Measurements from ENCODE around the gene COX10.
"Not testable (repeated sequence)": the region's sequence is repeated elsewhere in the genome, so short reads cannot be mapped to it uniquely, and the experiment has no call there.

Gene COX10

DNA sequence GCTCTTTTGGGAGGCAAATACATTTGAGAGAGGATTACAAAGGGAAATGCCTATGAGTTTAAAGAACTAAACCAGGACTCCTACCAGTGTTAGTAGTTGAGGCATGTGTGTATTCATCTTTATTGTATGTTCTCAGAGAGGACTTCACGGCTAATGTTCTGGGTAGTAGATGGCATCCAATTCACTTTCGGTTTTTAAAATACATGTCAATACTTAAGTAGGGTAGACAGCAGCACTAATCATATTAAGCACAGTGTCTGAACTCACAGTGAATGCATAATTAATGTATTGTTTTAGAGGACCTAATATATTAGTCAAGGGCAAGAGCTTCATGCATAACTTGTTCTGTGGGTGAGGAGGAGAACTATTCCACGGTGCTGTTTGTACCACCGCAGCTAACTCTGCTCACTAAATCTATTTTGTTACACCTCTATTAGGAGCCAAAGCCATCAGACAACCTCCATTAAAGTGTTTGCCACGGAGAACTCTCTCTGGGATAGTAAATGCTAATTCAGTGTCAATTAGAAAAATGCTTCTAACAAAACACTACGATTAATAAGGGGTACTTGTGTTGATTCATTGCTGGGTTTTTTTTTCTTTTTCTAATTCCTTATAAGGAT, 56.3 kb downstream of the COX10 start:
- DNase-seq: no peak

DNA sequence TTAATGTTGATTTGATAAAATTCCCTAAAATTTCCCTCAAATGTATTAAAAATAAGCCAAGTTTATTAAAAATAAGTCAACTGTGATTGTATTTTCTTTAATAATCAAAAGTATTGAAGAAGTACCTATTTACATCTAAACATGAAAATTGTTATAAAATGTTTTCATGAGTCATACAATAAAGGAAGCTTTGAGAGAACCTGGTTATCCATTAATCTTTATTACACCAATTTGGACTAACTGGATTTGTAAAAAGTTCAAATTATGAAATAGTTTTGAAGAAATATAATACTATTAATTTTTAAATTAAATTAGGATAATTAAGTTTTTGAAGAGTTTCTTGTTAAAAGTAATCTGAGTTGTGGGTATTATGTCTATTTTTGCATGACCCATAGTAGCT, 63.8 kb downstream of the COX10 start:
- no peak for DNase-seq

DNA sequence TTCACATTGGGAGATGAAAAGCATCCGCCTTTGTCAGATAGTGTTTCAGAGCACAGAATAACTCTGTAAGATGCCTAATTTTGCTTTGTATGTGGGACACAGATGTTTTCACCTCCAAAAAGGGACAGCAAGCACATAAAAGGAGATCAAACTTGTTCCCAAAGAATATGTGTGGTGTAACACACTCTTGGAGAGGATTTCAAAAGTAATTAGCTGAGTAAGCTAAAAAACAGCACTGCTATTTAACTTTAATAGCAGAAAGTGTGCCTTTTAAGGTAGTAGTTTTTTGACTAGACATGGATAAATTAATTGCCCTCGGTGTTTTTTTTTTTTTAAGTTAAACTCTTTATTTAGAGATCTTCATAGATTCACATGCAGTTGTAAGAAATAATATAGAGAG, 65.2 kb downstream of the COX10 start:
- no peak for DNase-seq

DNA sequence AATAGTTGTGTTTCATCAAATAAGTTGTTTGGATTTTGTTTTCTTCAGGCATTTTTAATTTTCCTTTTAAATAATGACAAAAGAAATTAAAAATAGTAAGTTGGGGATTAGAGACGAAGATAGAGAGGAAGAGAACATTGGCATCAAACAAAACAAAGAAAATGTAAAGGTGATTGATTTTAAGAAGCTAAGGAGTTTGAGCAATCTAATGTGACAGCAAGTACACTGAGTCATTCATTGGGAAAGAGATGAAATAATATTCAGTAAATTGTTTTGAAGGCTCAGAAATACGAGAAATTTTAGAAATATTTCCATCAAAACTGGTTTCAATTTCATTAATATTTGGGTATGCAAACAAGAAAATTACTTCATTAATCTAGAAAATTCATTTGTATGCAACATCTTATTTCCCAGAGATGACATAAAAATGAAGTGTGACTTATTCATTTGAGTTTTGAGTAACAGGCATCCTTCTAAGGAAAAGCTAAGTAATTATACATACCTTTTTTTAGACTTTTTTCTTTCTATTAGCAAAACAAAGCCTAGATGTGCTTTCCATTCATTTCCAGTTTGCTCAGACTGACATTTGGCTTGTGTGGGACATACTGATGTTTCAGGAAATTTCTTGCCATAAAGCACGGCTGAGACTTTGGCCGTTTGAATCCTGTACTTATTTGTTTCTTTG, 66.7 kb downstream of the COX10 start:
- peak; percentile 4 for DNase-seq

DNA sequence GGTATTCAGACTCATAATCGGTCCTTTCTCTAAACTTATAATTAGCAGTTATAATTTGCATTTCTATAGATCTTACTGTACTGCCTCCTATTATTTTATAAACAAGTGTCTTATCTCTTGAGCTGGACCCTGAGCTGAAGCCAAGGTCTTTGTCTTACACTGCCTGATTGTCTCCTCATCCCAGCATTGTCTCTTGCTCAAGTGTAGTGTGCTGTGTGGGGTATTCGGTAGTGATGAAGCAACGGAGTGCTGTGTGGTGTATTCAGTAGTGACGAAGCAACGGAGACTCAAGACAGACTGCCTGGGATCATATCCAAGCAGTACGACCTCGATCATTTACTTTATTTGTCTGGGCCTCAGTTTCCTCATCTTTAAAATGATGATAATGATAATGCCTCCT, 69.3 kb downstream of the COX10 start:
- DNase-seq: no peak

DNA sequence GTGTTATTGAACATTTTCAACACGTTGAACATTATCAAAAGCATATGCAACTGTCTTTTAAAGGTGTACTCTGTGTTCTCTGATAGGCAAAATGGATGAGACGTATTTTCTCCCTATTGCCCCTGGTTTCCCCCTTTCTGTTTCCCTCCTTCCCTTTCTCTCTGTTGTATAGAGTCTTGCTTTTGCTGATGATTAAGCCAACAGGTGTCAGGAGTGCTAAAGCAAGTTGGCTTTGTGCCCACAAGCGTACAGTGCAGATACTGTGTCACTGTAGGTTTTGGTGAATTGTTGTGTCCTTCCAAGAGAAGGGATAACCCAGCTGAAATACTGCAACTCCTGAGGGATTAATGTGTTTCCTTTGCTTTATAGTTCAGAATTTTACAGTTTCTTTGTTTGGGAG, 74.4 kb downstream of the COX10 start:
- DNase-seq: no peak

DNA sequence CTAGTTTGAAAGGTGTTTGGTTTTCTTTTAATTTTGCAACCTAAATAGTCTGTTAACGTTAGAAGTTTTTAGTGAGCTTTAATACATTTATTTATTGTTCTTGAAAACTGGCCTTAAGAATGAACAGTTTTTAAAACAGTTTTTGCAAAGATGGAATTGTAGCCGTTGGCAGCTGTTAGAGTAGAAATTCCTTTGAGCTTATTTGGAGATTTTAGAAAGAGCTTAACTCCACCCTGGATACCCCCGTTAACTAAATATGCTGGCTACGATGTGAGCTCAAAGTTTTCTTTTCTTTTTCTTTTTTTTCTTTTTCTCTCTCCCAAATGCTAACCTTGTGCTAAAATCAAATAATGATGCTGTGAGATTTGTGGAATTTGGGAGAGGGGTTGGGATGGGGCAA, 75.2 kb downstream of the COX10 start:
- no peak for DNase-seq

DNA sequence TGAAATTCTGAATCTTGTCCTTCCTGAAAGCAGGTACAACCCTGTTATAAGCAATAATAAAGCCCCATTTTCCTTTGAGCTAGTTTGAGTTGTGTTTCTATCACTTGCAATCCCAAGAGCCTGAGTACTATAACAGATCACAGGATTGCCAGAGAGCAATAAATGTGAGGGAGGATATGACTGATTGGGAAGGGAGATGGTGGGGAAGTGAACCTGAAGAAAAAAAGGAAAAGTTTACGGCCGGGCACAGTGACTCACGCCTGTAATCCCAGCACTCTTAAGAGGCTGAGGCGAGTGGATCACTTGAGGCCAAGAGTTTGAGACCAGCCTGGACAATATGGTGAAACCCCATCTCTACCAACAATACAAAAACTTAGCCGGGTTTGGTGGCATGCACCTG, 80.4 kb downstream of the COX10 start:
- no peak for DNase-seq

DNA sequence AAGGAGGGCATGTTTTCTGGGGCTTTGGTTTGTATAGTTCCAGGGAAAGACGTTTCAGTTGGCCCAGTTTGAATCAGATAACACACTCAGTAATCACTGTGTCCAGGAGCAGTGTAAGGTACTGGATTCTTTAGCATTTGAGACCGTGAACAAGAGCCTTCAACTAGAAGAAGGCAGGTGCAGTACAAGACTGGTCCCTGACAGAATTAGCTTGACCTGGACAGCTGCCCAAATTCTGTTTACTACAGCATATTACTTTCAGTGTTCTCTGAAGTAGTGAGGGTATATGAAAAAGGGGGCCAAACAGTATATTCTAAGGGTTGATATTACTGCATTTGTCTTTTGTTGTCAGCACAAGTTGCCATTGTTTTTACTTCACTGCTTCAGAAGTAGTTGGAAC, 81.3 kb downstream of the COX10 start:
- DNase-seq: no peak

DNA sequence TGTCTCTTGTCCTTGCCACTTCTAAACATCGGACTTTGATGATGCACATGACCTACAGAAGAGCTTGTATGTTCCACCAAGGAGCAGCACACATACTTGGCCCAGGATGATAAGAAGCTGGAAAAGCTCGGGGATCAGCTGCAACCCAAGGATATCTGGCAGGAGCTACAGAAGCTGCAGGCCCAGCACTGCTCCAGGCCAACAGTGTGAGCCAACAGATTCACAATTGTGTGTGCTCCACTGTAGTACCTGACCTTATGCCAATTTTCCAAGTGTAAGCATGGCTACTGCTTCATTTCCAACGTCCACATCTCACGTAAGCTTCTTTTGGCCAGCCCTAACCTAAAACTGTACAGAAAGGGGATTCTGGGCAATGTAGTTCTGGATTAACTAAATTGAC, 83.4 kb downstream of the COX10 start:
- DNase-seq: no peak

DNA sequence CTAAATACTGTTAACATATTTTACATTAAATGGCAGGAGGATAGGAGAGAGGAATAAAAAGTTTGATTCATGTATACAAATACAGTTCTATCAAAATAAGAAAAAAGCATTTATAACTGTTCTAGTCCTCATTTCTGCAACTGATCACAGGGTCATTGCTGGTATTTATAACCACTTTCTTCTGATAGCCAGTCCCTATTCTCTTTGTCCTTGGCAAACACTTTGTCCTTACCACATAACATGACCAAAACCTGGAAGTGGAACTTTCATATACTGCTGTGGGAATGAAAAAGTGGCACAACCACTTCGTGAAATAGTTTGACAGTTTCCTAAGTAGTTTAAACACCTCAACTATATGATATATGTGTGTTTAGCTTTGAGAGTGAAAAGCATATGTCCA, 84.1 kb downstream of the COX10 start:
- DNase-seq: no peak

DNA sequence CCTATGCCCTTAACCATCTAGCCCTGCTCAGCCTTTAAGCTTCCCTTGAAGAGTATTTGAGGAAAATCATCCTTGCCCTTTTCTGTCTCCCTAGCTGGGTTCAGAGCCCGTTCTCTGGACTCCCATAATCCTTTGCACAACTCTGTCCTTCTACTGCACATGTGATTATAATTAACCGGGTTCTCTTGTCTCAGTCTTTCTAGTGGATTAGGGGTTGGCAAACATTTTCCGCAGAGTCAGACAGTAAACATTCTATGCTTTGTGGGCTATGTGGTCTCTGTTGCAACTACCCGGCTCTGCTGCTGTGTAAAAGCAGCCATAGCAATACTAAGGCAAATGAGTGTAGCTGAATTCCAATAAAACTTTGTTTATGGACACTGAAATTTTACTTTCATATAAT, 87.4 kb downstream of the COX10 start:
- no peak for DNase-seq

DNA sequence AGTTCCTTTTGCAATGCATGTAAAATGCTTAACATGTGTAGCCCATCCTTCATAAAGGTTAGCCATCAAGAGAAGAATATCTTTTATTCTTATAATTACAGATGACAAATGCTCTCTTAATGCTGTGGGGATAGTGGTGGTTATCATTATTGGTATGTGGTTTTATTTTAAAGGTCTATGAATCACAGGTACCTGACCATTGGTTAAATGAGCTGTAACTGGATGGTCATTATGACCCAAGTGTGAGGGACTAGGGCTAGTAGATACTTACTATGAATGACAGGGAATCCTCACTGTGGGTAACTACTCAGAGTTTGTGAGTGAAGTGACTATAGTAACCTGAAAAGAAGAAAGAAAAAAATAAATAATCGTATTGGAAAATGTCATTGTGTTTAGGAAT, 88.5 kb downstream of the COX10 start:
- DNase-seq: no peak

DNA sequence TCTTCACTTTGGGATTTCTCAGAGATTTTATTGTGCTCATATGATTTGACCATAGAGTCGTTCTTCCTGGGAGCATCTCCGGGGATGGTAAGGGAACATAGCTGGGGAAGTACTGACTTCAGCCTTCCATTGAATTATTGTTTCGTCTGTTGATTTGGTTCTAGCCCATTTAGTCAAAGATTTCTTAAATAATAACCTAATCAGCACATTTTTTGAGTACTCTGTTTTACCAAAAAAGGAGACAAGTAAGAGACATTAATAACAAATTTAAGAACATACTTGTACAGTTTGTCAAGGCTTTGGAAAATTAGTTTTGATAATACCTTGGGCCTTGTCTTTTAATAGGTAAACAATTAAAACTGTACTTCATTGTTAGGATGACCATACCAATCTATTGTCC, 89.4 kb downstream of the COX10 start:
- DNase-seq: no peak

DNA sequence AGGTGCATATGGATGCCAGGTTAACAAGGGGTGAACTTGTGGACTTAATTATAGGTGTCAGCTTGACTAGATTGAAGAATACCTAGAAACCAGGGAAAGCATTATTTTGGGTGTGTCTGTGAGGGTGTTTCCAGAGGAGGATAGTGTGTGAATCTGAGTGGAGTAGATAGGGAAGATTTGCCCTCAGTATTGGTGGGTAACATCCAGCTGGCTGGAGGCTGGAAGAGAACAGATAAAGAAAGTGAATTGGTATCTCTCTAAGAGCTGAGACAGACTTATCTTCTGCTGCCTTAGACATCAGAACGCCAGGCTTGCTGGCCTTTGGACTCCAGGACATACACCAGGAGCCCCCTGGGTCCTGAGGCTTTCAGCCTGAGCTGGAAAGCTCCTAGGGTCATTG, 92.1 kb downstream of the COX10 start:
- no peak for DNase-seq

DNA sequence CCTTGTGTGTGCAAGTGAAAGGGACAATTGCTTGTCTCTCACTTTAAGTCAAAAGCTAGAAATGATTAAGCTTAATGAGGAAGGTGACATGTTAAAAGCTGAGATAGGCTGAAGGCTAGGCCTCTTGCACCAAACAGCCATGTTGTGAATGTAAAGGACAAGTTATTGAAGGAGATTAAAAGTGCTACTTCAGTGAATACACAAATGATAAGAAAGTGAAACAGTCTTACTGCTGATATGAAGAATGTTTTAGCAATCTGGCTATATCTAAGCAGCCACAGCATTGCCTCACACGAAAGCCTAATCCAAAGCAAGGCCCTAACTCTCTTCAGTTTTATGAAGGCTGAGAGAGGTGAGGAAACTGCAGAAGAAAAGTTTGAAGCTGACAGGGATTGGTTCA, 96.3 kb downstream of the COX10 start:
- no peak for DNase-seq

DNA sequence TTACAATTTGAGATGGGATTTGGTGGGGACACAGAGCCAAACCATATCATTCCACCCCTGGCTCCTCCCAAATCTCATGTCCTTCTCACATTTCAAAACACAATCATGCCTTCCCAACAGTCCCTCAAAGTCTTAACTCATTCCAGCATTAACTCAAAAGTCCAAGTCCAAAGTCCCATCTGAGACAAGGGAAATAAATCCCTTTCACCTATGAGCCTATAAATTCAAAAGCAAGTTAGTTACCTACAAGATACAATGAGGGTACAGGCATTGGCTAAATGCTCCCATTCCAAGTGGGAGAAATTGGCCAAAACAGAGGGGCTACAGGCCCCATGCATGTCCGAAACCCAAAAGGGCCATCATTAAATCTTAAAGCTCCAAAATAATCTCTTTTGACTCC, 98.5 kb downstream of the COX10 start:
- DNase-seq: not testable (repeated sequence)

DNA sequence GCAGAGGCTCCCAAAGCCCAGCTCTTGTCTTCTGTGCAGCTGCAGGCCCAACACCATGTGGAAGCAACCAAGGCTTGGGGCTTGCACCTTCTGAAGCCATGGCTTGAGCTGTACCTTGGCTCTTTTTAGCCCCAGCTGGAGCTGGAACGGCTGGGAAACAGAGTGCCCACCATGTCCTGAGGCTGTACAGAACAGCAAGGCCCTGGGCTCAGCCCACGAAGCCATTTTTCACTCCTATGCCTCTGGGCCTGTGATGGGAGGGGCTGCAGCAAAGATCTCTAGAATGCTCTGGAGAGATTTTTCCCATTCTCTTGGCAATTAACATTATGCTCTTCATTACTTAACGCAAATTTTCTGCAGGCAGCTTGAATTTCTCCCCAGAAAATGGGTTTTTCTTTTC, 99.3 kb downstream of the COX10 start:
- no peak for DNase-seq

DNA sequence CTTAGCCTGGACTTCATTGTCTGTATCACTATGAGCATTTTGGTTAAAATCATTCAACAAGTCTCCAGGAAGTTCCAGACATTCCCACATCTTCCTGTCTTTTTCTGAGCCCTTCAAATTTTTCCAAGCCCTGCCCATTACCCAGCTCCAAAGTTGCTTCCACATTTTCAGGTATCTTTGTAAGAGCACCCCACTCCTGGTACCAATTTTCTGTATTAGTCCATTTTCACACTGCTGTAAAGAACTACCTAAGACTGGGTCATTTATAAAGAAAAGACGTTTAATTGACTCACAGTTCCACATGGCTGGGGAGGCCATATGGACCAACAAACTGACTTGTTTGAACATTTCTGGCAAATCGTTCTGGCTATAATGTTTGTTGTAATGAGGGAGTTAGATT, 100.0 kb downstream of the COX10 start:
- no peak for DNase-seq

DNA sequence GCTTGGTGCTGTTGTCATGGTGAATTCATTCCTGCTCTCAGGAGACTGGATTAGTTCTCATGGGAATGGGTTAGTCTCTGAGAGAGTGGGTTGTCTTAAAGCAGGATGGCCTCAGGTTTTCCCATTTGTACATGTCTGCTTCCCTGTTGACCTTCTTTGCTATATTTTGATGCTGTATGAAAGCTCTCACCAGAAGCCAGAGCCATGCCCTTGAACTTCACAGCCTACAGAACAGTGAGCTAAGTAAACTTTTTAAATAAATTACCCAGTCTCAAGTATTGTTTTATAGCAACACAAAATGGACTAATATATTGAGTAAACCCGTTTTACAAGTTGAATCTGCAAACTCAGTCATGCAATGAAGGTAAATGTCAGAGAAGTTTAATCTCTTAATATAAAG, 100.6 kb downstream of the COX10 start:
- no peak for DNase-seq

DNA sequence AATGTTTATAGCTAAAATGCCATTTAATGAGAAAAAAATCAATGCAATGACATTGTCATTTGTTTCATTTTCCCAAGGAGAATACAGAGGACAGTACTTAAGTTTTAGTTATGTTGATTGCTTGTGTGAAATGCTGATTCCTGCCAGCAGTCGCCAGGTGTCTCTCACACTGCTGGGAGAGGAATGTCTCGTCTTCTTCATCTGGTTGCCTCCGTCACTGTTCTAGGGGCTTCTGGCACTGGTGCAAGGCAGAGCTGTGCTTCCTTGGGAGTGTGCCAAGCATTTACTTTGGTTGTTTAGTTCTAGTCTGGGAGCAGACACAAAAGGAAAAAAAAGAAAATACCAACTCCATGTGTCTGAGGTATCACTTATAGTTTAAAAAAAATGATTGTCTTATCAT, 107.7 kb downstream of the COX10 start:
- not testable (repeated sequence) for DNase-seq

DNA sequence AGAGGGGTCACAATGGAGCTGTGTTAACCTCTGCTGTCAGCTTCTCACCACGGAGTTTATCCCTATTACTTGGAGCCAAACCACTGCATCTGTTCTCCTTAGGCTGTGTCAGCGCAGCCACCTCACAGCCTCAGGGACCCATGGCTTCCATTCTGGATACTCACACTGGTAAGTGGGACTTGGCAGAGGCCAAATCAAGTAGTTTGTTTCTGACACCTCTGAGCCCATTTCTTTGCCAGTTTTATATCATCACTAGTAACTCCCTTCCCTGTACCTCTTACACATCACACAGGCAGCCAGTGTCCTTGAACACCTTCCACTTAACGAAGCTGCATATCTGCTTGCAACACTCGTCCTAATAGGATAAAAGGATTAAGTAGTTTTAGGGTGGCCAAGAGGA, 108.5 kb downstream of the COX10 start:
- not testable (repeated sequence) for DNase-seq

DNA sequence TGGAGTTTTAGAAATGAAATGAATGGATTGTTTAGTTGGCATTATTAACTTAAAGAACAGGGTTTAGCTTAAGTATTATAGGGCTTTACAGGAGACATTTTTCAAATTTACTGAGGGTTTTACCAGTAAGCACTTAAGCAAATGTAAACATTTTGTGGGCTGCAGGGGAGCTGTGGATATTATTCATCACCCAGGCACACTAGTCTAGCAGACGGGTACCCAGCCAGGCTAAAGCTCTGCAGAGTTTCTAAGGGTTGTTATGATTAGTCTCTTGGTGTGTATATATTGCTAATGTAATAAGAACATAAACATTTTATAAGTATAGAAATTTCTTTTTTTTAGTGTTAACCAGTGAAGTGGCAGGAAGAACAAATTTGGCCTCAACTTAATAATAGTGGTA, 110.6 kb downstream of the COX10 start:
- DNase-seq: not testable (repeated sequence)

DNA sequence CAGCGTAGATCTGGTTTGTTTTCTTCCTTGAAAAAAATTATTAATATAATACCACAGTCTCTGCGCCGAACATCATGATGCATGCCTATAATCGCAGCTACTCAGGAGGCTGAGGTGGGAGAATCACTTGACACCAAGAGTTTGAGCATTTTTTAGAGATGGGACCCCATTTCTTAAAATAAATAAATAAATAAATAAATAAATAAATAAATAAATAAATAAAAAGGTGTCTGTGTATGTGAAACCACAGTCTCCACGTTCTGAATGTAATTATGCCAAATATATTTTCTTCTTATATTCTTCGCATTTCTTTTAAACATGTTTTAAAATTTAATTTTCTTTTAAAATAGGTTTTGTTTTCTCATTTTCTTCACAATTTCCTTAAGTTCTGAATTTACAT, 112.8 kb downstream of the COX10 start:
- not testable (repeated sequence) for DNase-seq

DNA sequence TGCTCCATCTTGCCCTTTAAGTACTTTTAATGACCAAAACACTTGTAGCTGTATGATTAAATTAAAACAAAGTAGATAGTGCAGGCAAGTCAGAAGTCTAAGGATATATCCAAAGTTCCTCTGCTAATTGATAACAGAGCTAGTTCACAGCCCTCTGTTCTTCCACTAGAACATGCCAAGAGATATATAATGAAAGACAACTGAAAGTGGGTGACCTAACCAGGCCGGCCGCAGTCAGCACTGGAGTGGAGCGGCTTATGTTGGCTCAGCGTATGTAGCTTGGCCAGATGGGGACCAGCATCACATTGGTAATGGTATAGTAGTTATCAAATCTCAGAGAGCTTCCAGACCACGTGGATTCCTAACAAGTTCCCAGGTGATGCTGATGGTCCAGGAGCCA, 115.2 kb downstream of the COX10 start:
- DNase-seq: not testable (repeated sequence)

Data from suppressor macrophage treated with lipopolysaccharide for 4 hours (primary cell).